Esophagus muscularis mucosa (tissue), 4 donors: ENCODE measurements around the gene ALKBH1. TPM values are rescaled to one million over a fixed set of nuclear protein-coding genes. Genes with fewer than 3 reads are reported as not detected.

Experiments
- DNase-seq: peaks from one replicate; pipeline ENCODE4 v3.0.0-alpha.2; 2017; ENCODE audit errors: extremely low spot score
- H3K27ac ChIP-seq, 4 donors: fragments of 200-600 bp; sonication (generic); replicated peaks in 1 of 4; 1 replicate in 3 of 4; 2 replicates in 1 of 4; pipeline ENCODE4 v1.5.1; 2016 to 2019; ENCODE audit warnings: mild to moderate bottlenecking in 1 of 4
- H3K27me3 ChIP-seq, 4 donors: fragments of 200-600 bp; sonication (generic); one replicate each; pipeline versions ENCODE4 v1.5.1 to v1.6.0; 2016 to 2019
- H3K36me3 ChIP-seq, 4 donors: fragments of 200-600 bp; sonication (generic); one replicate each; pipeline ENCODE4 v1.5.1; 2016 to 2019
- H3K4me1 ChIP-seq, 4 donors: fragments of 200-600 bp; sonication (generic); one replicate each; pipeline ENCODE4 v1.5.1; 2016 to 2019
- H3K4me3 ChIP-seq, 4 donors: fragments of 200-600 bp; sonication (generic); 1 replicate in 2 of 4; 2 replicates in 2 of 4; pipeline ENCODE4 v1.5.1; 2016 to 2019; ENCODE audit warnings: mild to moderate bottlenecking in 4 of 4, moderate library complexity in 1 of 4
- H3K9me3 ChIP-seq, 4 donors: fragments of 200-600 bp; sonication (generic); 1 replicate in 3 of 4; 2 replicates in 1 of 4; pipeline ENCODE4 v1.5.1; 2016 to 2019
- CTCF ChIP-seq, 3 experiments: fragments of 200-600 bp in 2 of 3; fragments of 450-650 bp in 1 of 3; sonication (generic) in 2 of 3; IDR thresholded peaks; one replicate each; pipeline ENCODE4 v1.5.1; 2017 to 2019; ENCODE audit warnings: antibody characterized with exemption in 3 of 3, mild to moderate bottlenecking in 2 of 3, moderate library complexity in 1 of 3
- EP300 ChIP-seq: sonication (generic); formaldehyde crosslinking; IDR thresholded peaks from one replicate; pipeline ENCODE4 v1.6.1; 2017; ENCODE audit warnings: antibody characterized with exemption
- POLR2A ChIP-seq: fragments of 450-650 bp; IDR thresholded peaks from one replicate; pipeline ENCODE4 v1.6.1; 2017; ENCODE audit warnings: antibody characterized with exemption, moderate library complexity, mild to moderate bottlenecking, low read depth
- POLR2AphosphoS5 ChIP-seq, 2 donors: sonication (generic); formaldehyde crosslinking; IDR thresholded peaks; one replicate each; pipeline ENCODE4 v1.6.1; 2017; ENCODE audit warnings: antibody characterized with exemption in 2 of 2
- WGBS: methylation state at CpG from one replicate; pipeline ENCODE4 v1.1.5; 2018; 5-methylcytosine and 5-hydroxymethylcytosine counted together
- intact Hi-C: fragments of 100-400 bp; cut with DNase I; formaldehyde crosslinking; loops from one replicate; pipeline ENCODE4 v1.15.1; 2023
- total RNA-seq, 4 donors: library from RNA; depleted of rRNA; stranded (reverse); fragments of >200 nt; gene quantifications; one replicate each; pipeline versions ENCODE4 v1.1.0 to v1.2.1, GENCODE V29; 2016

Gene ALKBH1
- total RNA-seq, 4 donors from 2014 or later: 8.0 to 13.3 (median 11.8) TPM

GRCh38 chr14:77681196-77682157, 26.3 kb downstream of the ALKBH1 start:
- intact Hi-C loops: no loop called here
- H3K36me3 ChIP-seq: peaks cover 6 to 57% (median 30%) of the 10 kb centered on the region in 4 donors

DNA sequence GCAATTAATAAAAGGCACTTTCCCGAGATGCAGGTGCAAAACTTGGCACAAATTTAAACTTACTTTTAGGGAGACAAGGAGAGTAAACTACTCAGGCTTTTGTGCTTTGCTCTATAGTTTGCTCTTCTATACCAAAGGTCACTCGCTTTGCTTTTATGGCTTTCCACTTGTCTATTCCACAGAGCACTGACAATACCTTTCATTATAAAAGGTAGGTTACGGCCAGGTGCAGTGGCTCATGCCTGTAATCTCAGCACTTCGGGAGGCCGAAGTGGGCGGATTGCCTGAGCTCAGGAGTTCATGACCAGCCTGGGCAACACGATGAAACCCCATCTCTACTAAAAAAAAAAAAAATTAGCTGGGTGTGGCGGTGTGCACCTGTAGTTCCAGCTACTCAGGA, 32.9 kb downstream of the ALKBH1 start:
- no peaks in the 10 kb centered on the region for H3K9me3 ChIP-seq
- no peak for DNase-seq
- no peaks in the 10 kb centered on the region for H3K27me3 ChIP-seq
- TF ChIP-seq CTCF (IDR thresholded peaks at IDR 0.05): no peak
- no peak for TF ChIP-seq EP300
- TF ChIP-seq POLR2AphosphoS5 (IDR thresholded peaks at IDR 0.05): no peak
- TF ChIP-seq POLR2A: no peak
- 95% methylated on average over 8 of the region's 8 CpGs for whole genome bisulfite sequencing
- H3K4me1 ChIP-seq: no peaks in the 10 kb centered on the region
- H3K36me3 ChIP-seq: peaks cover 27 to 83% (median 55%) of the 10 kb centered on the region in 4 donors
- no peak overlapping the region for H3K27ac ChIP-seq
- intact Hi-C loops: no loop called here
- no peak overlapping the region for H3K4me3 ChIP-seq

More at GRCh38 chr14:77681196-77682157, 26.3 kb downstream of the ALKBH1 start:
- H3K27ac ChIP-seq: peak overlapping the region; percentile 45 to 59 (median 54)
- 72% methylated on average over 7 of the region's 7 CpGs for WGBS
- no peaks in the 10 kb centered on the region for H3K27me3 ChIP-seq
- TF ChIP-seq CTCF (IDR thresholded peaks at IDR 0.05) (no peak), POLR2A (no peak), EP300 (no peak), POLR2AphosphoS5 (IDR thresholded peaks at IDR 0.05) (no peak)
- no peak overlapping the region for H3K4me3 ChIP-seq
- no peaks in the 10 kb centered on the region for H3K9me3 ChIP-seq
- H3K4me1 ChIP-seq: peaks cover 11 to 20% (median 19%) of the 10 kb centered on the region in 4 donors
- no peak for DNase-seq

- Histone ChIP-seq H3K36me3 (peaks cover 27 to 66% (median 43%) of the 10 kb centered on the region in 4 donors), H3K27me3 (no peaks in the 10 kb centered on the region), H3K4me3 (no peak overlapping the region), H3K27ac (no peak overlapping the region), H3K4me1 (no peaks in the 10 kb centered on the region), H3K9me3 (no peaks in the 10 kb centered on the region)
- TF ChIP-seq CTCF (IDR thresholded peaks at IDR 0.05): no peak
- TF ChIP-seq EP300: no peak
- no peak for TF ChIP-seq POLR2A
- no peak for TF ChIP-seq POLR2AphosphoS5 (IDR thresholded peaks at IDR 0.05)
- intact Hi-C loops: no loop called here
- DNase-seq: no peak
These were observed 34.6 kb downstream of the ALKBH1 start for GRCh38 chr14:77673193-77673592.

DNA sequence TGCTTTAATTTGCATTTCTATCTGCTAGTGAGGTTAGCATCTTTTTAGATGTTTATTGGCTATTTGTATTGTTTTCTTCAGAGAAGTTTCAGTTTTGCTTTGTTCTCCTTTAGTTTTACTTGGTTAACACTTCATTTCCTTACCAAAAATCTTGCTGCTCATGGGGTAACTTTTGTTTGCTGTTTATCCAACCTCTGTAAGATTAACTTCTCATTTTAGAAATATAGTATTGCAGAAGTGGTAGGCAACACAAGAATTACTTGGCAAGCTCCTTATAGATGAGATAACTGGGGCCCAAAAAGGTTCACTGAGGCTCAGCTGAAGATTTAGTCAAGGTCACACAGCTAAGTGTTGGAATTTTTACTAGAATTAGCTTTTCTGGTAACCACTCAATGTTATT, 40.5 kb downstream of the ALKBH1 start:
- DNase-seq: no peak
- no peaks in the 10 kb centered on the region for H3K9me3 ChIP-seq
- no peak overlapping the region for H3K27ac ChIP-seq
- TF ChIP-seq POLR2AphosphoS5 (IDR thresholded peaks at IDR 0.05) (no peak), CTCF (IDR thresholded peaks at IDR 0.05) (no peak), POLR2A (no peak), EP300 (no peak)
- H3K4me1 ChIP-seq: no peaks in the 10 kb centered on the region
- H3K27me3 ChIP-seq: no peaks in the 10 kb centered on the region
- no peak overlapping the region for H3K4me3 ChIP-seq
- intact Hi-C loops: no loop called here
- peaks cover 0 to 10% (median 4%) of the 10 kb centered on the region in 4 donors for H3K36me3 ChIP-seq
